SIG-M5 (cell line): Measurements from ENCODE around the gene MED28.

ENCODE experiments used
- DNase-seq: peaks from one replicate; lab custom pipeline; 2025; lab: John Stamatoyannopoulos, UW

Gene MED28

GRCh38 chr4:17667253-17667652 lies 52.8 kb downstream of the MED28 start:
- no peak for DNase-seq

- DNase-seq: no peak
Observed at GRCh38 chr4:17667653-17668201, 53.3 kb downstream of the MED28 start.

GRCh38 chr4:17670423-17670822 lies 56.0 kb downstream of the MED28 start:
- no peak for DNase-seq

GRCh38 chr4:17680559-17681280 lies 66.3 kb downstream of the MED28 start:
- DNase-seq: no peak

DNA sequence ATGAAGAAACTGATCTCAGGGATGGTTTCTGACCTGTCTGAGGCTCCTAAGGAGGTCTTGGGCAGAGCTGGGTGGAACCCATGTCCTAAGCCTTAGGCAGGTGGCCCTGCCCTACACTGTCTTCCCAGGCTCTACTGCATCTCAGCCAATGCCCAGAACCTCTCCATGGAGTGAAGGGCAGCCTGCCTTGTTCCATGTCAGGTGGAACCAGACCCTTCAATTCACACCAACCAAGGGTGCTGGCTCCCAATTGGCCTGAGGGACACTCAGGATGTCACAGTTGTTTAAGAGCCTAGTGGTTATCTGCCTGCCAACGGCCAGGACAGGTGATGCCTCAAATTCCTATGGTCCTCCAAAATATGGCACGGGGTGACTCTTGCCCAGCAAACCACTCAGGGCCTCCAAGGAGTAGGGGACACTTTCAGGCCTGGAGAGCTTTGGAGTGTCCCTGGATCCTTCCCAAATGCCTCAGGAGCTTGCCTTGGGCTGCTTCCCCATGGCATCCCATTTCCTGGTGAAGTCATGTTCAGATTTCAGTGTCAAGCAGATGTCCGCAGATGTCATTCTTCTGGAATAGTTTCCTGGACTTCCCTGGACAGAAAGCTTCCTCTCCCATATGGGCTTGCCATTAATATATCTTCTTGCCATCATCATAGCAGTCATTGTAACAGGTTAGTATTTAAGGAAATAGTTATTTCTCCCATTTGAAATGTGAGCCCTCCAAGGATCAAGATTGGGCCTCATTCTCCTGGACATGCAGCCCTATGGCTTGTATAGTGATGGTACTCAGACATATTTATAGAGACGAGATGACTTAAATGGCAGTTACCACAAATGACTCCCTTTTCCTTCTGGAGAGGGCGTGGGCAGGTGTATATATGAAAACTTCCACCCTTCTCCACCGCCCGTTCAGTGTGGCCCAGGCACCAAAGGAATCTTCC lies 67.1 kb downstream of the MED28 start:
- no peak for DNase-seq

GRCh38 chr4:17682222-17682566 lies 67.8 kb downstream of the MED28 start:
- no peak for DNase-seq
